ENCODE data around the gene TRAK2. TPM values are rescaled to one million over a fixed set of nuclear protein-coding genes. Genes with fewer than 3 reads are reported as not detected.
"Not testable (repeated sequence)": the region's sequence is repeated elsewhere in the genome, so short reads cannot be mapped to it uniquely, and the experiment has no call there.

Gene TRAK2
- total and polyA plus RNA-seq, 2 experiments from 2014 or later = 9.6 to 10.2 TPM

- no peak for DNase-seq (ENCODE audit: low read depth in 1 of 2, low spot score in 1 of 2)
- Histone ChIP-seq H3K4me1 (ENCODE audit: low read depth) (no peaks in the 10 kb centered on the region), H3K4me3 (no peak overlapping the region), H3K27me3 (no peaks in the 10 kb centered on the region), H3K9me3 (ENCODE audit: low read depth) (no peaks in the 10 kb centered on the region), H3K27ac (no peak overlapping the region), H3K36me3 (no peaks in the 10 kb centered on the region)
- TF ChIP-seq CTCF (IDR thresholded peaks at IDR 0.05; ENCODE audit: low read depth, low read length) = no peak
These were observed 81.5 kb downstream of the TRAK2 start for GRCh38 chr2:201369775-201370174.

GRCh38 chr2:201369318-201369717 is 81.9 kb downstream of the TRAK2 start:
- not testable (repeated sequence) for DNase-seq (ENCODE audit: low read depth in 1 of 2, low spot score in 1 of 2); H3K4me3 ChIP-seq; H3K9me3 ChIP-seq (ENCODE audit: low read depth); H3K27me3 ChIP-seq; H3K27ac ChIP-seq; H3K36me3 ChIP-seq; H3K4me1 ChIP-seq (ENCODE audit: low read depth)

- DNase-seq (ENCODE audit: low read depth in 1 of 2, low spot score in 1 of 2) = no peak
- TF ChIP-seq CTCF (IDR thresholded peaks at IDR 0.05; ENCODE audit: low read depth, low read length) = no peak
- no peaks in the 10 kb centered on the region for H3K9me3 ChIP-seq (ENCODE audit: low read depth)
These were observed 85.1 kb downstream of the TRAK2 start for GRCh38 chr2:201366146-201366545.

GRCh38 chr2:201363857-201364560 is 87.2 kb downstream of the TRAK2 start:
- H3K4me1 ChIP-seq (ENCODE audit: low read depth) = no peaks in the 10 kb centered on the region
- no peaks in the 10 kb centered on the region for H3K36me3 ChIP-seq
- peak; percentile 92 for TF ChIP-seq CTCF (IDR thresholded peaks at IDR 0.05; ENCODE audit: low read depth, low read length)
- H3K9me3 ChIP-seq (ENCODE audit: low read depth) = no peaks in the 10 kb centered on the region
- DNase-seq (ENCODE audit: low read depth in 1 of 2, low spot score in 1 of 2) = peak; percentile 61 to 73
- H3K4me3 ChIP-seq = no peak overlapping the region
- H3K27ac ChIP-seq = no peak overlapping the region
- H3K27me3 ChIP-seq = no peaks in the 10 kb centered on the region

More at GRCh38 chr2:201366146-201366545, 85.1 kb downstream of the TRAK2 start:
- H3K36me3 ChIP-seq = no peaks in the 10 kb centered on the region
- no peak overlapping the region for H3K27ac ChIP-seq
- H3K4me3 ChIP-seq = no peak overlapping the region
- H3K27me3 ChIP-seq = no peaks in the 10 kb centered on the region
- no peaks in the 10 kb centered on the region for H3K4me1 ChIP-seq (ENCODE audit: low read depth)

- DNase-seq (ENCODE audit: low read depth in 1 of 2, low spot score in 1 of 2) = peak in 1 of 2 donors; percentile 23
These were observed 88.9 kb downstream of the TRAK2 start for GRCh38 chr2:201362396-201362795.

More at GRCh38 chr2:201362396-201362795, 88.9 kb downstream of the TRAK2 start:
- Histone ChIP-seq H3K27ac (no peak overlapping the region), H3K9me3 (ENCODE audit: low read depth) (no peaks in the 10 kb centered on the region), H3K4me3 (no peak overlapping the region), H3K27me3 (no peaks in the 10 kb centered on the region), H3K4me1 (ENCODE audit: low read depth) (no peaks in the 10 kb centered on the region), H3K36me3 (no peaks in the 10 kb centered on the region)
- TF ChIP-seq CTCF (IDR thresholded peaks at IDR 0.05; ENCODE audit: low read depth, low read length) = no peak

All from cardiac muscle cell (in vitro differentiated cells and primary cell).